ENCODE data around the gene TPPP2.

GRCh38 chr14:21063479-21063878 lies 33.5 kb downstream of the TPPP2 start:
- TF ChIP-seq EZH2 (IDR thresholded peaks at IDR 0.05; ENCODE audit: low read depth, unreplicated experiment) (no peak), POLR2AphosphoS5 (IDR thresholded peaks at IDR 0.05; ENCODE audit: low read depth) (no peak), CTCF (conservative IDR thresholded peaks at IDR 0.05; ENCODE audit: low read depth in 2 of 2) (no peak), EZH2phosphoT487 (IDR thresholded peaks at IDR 0.05; ENCODE audit: unreplicated experiment) (no peak), CREB1 (CRISPR knock-in tag; IDR thresholded peaks at IDR 0.05; ENCODE audit: low read depth) (no peak), REST (IDR thresholded peaks at IDR 0.05; ENCODE audit: unreplicated experiment) (no peak), ETS1 (IDR thresholded peaks at IDR 0.05) (no peak), JUNB (IDR thresholded peaks at IDR 0.05; ENCODE audit: unreplicated experiment) (no peak), ZNF331 (CRISPR knock-in tag; IDR thresholded peaks at IDR 0.05; ENCODE audit: low read depth) (no peak), ZNF114 (CRISPR knock-in tag; IDR thresholded peaks at IDR 0.05) (no peak), STAT1 (IDR thresholded peaks at IDR 0.05; ENCODE audit: unreplicated experiment) (no peak)
